K562 (cell line): ENCODE data around the gene EFEMP2. TPM values are rescaled to one million over a fixed set of nuclear protein-coding genes. Genes with fewer than 3 reads are reported as not detected.
A peak's percentile ranks its signal among the peaks of the same experiment; 100 is the strongest.

Experiments used
- ATAC-seq: fragments of 200-7000 bp; cut with Tn5 transposase; 3 replicates; pipeline ENCODE4 v1.9.1; 2020; ENCODE audit warnings: moderate library complexity
- BruUV-seq: library from RNA; stranded (reverse); fragments of 400-500 nt; replicated peaks from 2 replicates; lab custom pipeline; 2021; lab: Mats Ljungman, UMichigan
- CTCF ChIA-PET: fragments of 300-600 bp; formaldehyde crosslinking; extraction: SDS; loops from one replicate; lab custom pipeline; 2021; ENCODE audit warnings: low intra/inter-chr PET ratio; lab: Yijun Ruan, JAX
- POLR2A ChIA-PET: fragments of 300-600, 350-650 bp; sonication (Branson Sonifier 250); formaldehyde crosslinking; extraction: SDS; loops from one replicate; lab custom pipeline; 2021; ENCODE audit warnings: antibody characterized with exemption, inconsistent platforms; lab: Yijun Ruan, JAX
- DNase-seq, 4 experiments: peaks; one replicate each; pipeline versions ENCODE4 v3.0.0 to v3.0.0-alpha.2; 2011 to 2018; ENCODE audit warnings: low spot score in 3 of 4, mixed read lengths in 3 of 4; ENCODE audit errors: extremely low read depth in 1 of 4
- FAIRE-seq: peaks from 2 replicates; lab custom pipeline; 2011; peaks lifted over from hg19 to GRCh38; lab: Jason Lieb, UNC
- H2AFZ ChIP-seq: 2 replicates; pipeline ENCODE4 v1.6.0; 2011; ENCODE audit warnings: low read depth, low read length, control low read depth, inconsistent platforms
- H3K27ac ChIP-seq: fragments of 200-600 bp; 3 replicates; pipeline ENCODE4 v1.8.0; 2011; ENCODE audit warnings: low read depth, mild to moderate bottlenecking, control low read depth, inconsistent platforms, low read length, moderate library complexity, mixed read lengths; ENCODE audit errors: extremely low read depth
- H3K27me3 ChIP-seq, 2 experiments: fragments of 300-600 bp in 1 of 2; 2 replicates in 1 of 2; 3 replicates in 1 of 2; pipeline versions ENCODE4 v1.6.0 to v1.8.0; 2011; ENCODE audit warnings: inconsistent platforms in 2 of 2, low read length in 2 of 2, mild to moderate bottlenecking in 1 of 2, mixed read lengths in 1 of 2, moderate library complexity in 1 of 2; ENCODE audit not compliant: control insufficient read depth in 2 of 2, insufficient read depth in 2 of 2
- H3K36me3 ChIP-seq: fragments of 300-600 bp; 3 replicates; pipeline ENCODE4 v1.8.0; 2011; ENCODE audit warnings: mild to moderate bottlenecking, low read length, inconsistent platforms; ENCODE audit not compliant: control insufficient read depth, insufficient read depth
- H3K4me1 ChIP-seq, 2 experiments: fragments of 200-600 bp in 1 of 2; replicated peaks in 1 of 2; 2 replicates in 1 of 2; 3 replicates in 1 of 2; pipeline versions ENCODE4 v1.5.1 to v1.8.0; 2011; ENCODE audit warnings: inconsistent platforms in 2 of 2, low read length in 2 of 2, mild to moderate bottlenecking in 1 of 2, mixed read lengths in 1 of 2, moderate library complexity in 1 of 2; ENCODE audit not compliant: control insufficient read depth in 2 of 2, insufficient read depth in 2 of 2
- H3K4me2 ChIP-seq: 2 replicates; pipeline ENCODE4 v1.6.1; 2011; ENCODE audit warnings: low read length, control low read depth, inconsistent platforms, mixed read lengths; ENCODE audit not compliant: insufficient read depth
- H3K4me3 ChIP-seq: fragments of 200-600 bp; sonication (generic), shearing (Covaris generic); 2 replicates; pipeline ENCODE4 v1.5.1; 2016; ENCODE audit warnings: control low read depth, inconsistent platforms
- H3K79me2 ChIP-seq: fragments of 200-600 bp; 3 replicates; pipeline ENCODE4 v1.8.0; 2011; ENCODE audit warnings: low read length, inconsistent platforms; ENCODE audit not compliant: control insufficient read depth, insufficient read depth
- H3K9ac ChIP-seq, 2 experiments: 2 replicates each; pipeline versions ENCODE4 v1.6.0 to v1.6.1; 2011; ENCODE audit warnings: low read depth in 2 of 2, low read length in 2 of 2, control low read depth in 1 of 2, inconsistent platforms in 1 of 2, mild to moderate bottlenecking in 1 of 2, mixed read lengths in 1 of 2; ENCODE audit not compliant: insufficient read depth in 1 of 2
- H3K9me1 ChIP-seq: one replicate; pipeline ENCODE4 v1.6.0; 2011; ENCODE audit warnings: inconsistent platforms, mild to moderate bottlenecking, low read length, moderate library complexity; ENCODE audit not compliant: control insufficient read depth, insufficient read depth
- H3K9me3 ChIP-seq: replicated peaks from 2 replicates; pipeline ENCODE4 v1.5.1; 2011; ENCODE audit warnings: low read depth, low read length, inconsistent platforms; ENCODE audit not compliant: control insufficient read depth, insufficient read depth
- H4K20me1 ChIP-seq: replicated peaks from 2 replicates; pipeline ENCODE4 v1.6.1; 2011; ENCODE audit warnings: low read length, inconsistent platforms, mixed read lengths; ENCODE audit not compliant: control insufficient read depth, insufficient read depth
- FOXA3 ChIP-seq, 2 experiments: fragments of 450-650 bp in 1 of 2; sonication (generic) in 1 of 2; formaldehyde crosslinking; IDR thresholded peaks in 1 of 2; conservative IDR thresholded peaks in 1 of 2; 2 replicates each; pipeline versions ENCODE4 v1.4.0 to v1.8.0; 2020 to 2022; ENCODE audit warnings: mild to moderate bottlenecking in 2 of 2, missing genetic modification reagents in 1 of 2
- FOXK1 ChIP-seq: sonication (generic); formaldehyde crosslinking; IDR thresholded peaks from 2 replicates; pipeline ENCODE4 v1.8.0; 2022; ENCODE audit warnings: missing genetic modification reagents, mild to moderate bottlenecking, borderline replicate concordance
- MTA2 ChIP-seq: fragments of 450-650 bp; IDR thresholded peaks from 2 replicates; pipeline ENCODE4 v1.6.1; 2016; ENCODE audit warnings: low read depth
- NCOR1 ChIP-seq: fragments of 450-650 bp; IDR thresholded peaks from 2 replicates; pipeline ENCODE4 v1.6.1; 2016; ENCODE audit warnings: mild to moderate bottlenecking, moderate library complexity
- PHF20 ChIP-seq: fragments of 450-650 bp; IDR thresholded peaks from 2 replicates; pipeline ENCODE4 v1.6.1; 2018; ENCODE audit not compliant: partially characterized antibody
- ZFP91 ChIP-seq: sonication (generic); formaldehyde crosslinking; IDR thresholded peaks from 2 replicates; pipeline ENCODE4 v1.8.0; 2022; ENCODE audit warnings: mild to moderate bottlenecking, missing genetic modification reagents
- ZNF41 ChIP-seq: fragments of 250-450 bp; sonication (Bioruptor Pico); conservative IDR thresholded peaks from 2 replicates; pipeline ENCODE4 v1.4.0; 2020; ENCODE audit warnings: mild to moderate bottlenecking
- WGBS: fragments of 100-300 bp; shearing (Covaris generic); methylation state at CpG from one replicate; pipeline ENCODE4 v1.1.6; 2016; ENCODE audit warnings: low coverage, mixed read lengths; ENCODE audit not compliant: insufficient coverage; ENCODE audit errors: missing lambda C conversion rate; 5-methylcytosine and 5-hydroxymethylcytosine counted together
- in situ Hi-C: fragments of 300-500 bp; cut with MboI; formaldehyde crosslinking; loops from 4 replicates; pipeline ENCODE4 v1.15.0; 2018; ENCODE audit warnings: inconsistent platforms, mixed read lengths
- intact Hi-C: fragments of 100-400 bp; cut with micrococcal nuclease; formaldehyde crosslinking; loops from 2 replicates; pipeline ENCODE4 v1.14.2; 2022
- polyA plus RNA-seq, 8 experiments: library from polyadenylated mRNA; depleted of rRNA in 4 of 8; stranded (reverse) in 5 of 8; unstranded in 3 of 8; fragments of >200 nt; fragmentation: Nextera tagmentation in 2 of 8; fragmentation: Illumina TruSeq in 1 of 8; extraction: Ambion mirVana in 2 of 8; extraction: Trizol in 1 of 8; gene quantifications; 2 replicates each; pipeline versions ENCODE4 v1.2.1 to v1.2.3, GENCODE V29; 2011 to 2014; ENCODE audit warnings: inconsistent platforms in 1 of 8, missing spikeins in 1 of 8
- total RNA-seq, 7 experiments: library from RNA; depleted of rRNA in 6 of 7; stranded (reverse); fragments of >200 nt in 6 of 7; fragmentation: Illumina TruSeq in 2 of 7; extraction: Trizol in 2 of 7; gene quantifications; 2 replicates each; pipeline versions ENCODE4 v1.2.1 to v1.2.3, GENCODE V29; 2011 to 2021; ENCODE audit warnings: low replicate concordance in 1 of 7
- TF ChIP-seq, protein P1 (sequence below): fragments of 450-650 bp; IDR thresholded peaks from 2 replicates; pipeline ENCODE4 v1.6.1; 2016; ENCODE audit warnings: borderline replicate concordance

The EFEMP2 gene
- total and polyA plus RNA-seq, 9 of the 15 experiments (the other 6 are each of a cell fraction or from before 2014, with no cell fraction given), result 0.07 to 2.9 (median 0.69) TPM; not detected in 1

DNA sequence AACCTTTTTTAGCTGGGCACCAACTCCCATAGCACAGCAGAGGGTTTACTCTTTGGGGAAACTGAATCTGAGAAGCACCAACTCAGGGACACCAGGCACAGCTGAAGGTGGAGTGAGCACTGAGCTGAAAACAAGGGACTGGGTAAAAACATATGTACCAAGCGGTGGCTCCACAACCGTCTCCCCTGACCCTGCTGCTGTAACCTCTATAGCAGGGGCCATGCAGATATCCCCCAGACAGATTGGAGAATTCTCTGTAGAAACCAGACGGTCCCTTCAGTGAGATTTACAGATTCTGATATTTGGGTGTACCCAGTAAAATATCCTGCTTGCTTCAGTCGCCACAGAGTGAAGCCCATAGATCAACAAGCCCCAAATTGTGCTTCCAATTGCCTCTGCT lies 43.1 kb downstream of the EFEMP2 start:
- Histone ChIP-seq H4K20me1 (no peaks in the 10 kb centered on the region), H3K27ac (no peak overlapping the region), H3K9me3 (no peaks in the 10 kb centered on the region), H2AFZ (peak overlapping the region; percentile 32; the same call in 1 of the 2 replicates)
- CTCF ChIA-PET, result no interaction called here
- intact Hi-C loops, result no loop called here
- DNase-seq, result peak in 2 of 4 experiments; percentile 2 to 3
- in situ Hi-C loops, result no loop called here
- no TSS peak for BruUV-seq
- no peak for TF ChIP-seq NCOR1
- TF ChIP-seq FOXA3 (CRISPR knock-in tag; conservative IDR thresholded peaks at IDR 0.05 in 1 of 2, IDR thresholded peaks at IDR 0.05 in 1 of 2), result no peak
- no peak for TF ChIP-seq ZFP91 (CRISPR knock-in tag)
- no peak for TF ChIP-seq PHF20
- no peak for TF ChIP-seq ZNF41
- TF ChIP-seq MTA2, result no peak
- no peak for TF ChIP-seq FOXK1
- TF ChIP-seq, protein P1, sequence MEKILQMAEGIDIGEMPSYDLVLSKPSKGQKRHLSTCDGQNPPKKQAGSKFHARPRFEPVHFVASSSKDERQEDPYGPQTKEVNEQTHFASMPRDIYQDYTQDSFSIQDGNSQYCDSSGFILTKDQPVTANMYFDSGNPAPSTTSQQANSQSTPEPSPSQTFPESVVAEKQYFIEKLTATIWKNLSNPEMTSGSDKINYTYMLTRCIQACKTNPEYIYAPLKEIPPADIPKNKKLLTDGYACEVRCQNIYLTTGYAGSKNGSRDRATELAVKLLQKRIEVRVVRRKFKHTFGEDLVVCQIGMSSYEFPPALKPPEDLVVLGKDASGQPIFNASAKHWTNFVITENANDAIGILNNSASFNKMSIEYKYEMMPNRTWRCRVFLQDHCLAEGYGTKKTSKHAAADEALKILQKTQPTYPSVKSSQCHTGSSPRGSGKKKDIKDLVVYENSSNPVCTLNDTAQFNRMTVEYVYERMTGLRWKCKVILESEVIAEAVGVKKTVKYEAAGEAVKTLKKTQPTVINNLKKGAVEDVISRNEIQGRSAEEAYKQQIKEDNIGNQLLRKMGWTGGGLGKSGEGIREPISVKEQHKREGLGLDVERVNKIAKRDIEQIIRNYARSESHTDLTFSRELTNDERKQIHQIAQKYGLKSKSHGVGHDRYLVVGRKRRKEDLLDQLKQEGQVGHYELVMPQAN, result no peak
- TF ChIP-seq, all 486 proteins: peak for 0
- H3K9ac ChIP-seq, result peak overlapping the region in 1 of 2 experiments; percentile 40; a peak in 1 of 4 replicates
- H3K4me1 ChIP-seq, result peaks cover 0 to 15% of the 10 kb centered on the region in 2 experiments; a peak in 2 of 5 replicates
- POLR2A ChIA-PET, result interaction anchor here (0.6 to 5.2 kb wide), 2 partner anchors 22 to 158 kb away, joined by 4 to 27 read pairs; no protein-coding TSS in a partner anchor
- H3K36me3 ChIP-seq, result no peaks in the 10 kb centered on the region
- H3K4me2 ChIP-seq, result no peak overlapping the region
- peaks cover 5 to 18% of the 10 kb centered on the region in 2 experiments; a peak in 3 of 5 replicates for H3K27me3 ChIP-seq
- H3K79me2 ChIP-seq, result no peaks in the 10 kb centered on the region
- H3K4me3 ChIP-seq, result no peak overlapping the region
- FAIRE-seq (no peak), ATAC-seq (no peak)
- WGBS, result 7% methylated on average over 4 of the region's 4 CpGs
- no peaks in the 10 kb centered on the region for H3K9me1 ChIP-seq
